ENCODE data around the gene SCYL1. TPM values are rescaled to one million over a fixed set of nuclear protein-coding genes. Genes with fewer than 3 reads are reported as not detected.

The SCYL1 gene
- total RNA-seq, 1 donor from 2014 or later: 80.0 TPM

Other genes with a start within 250 kb of the SCYL1 start
- gene CDC42EP2, start 210.2 kb upstream of the SCYL1 start, total RNA-seq (ENCODE audit: unreplicated experiment): 23.5 TPM
- 121 TPM for gene DPF2, start 191.2 kb upstream of the SCYL1 start, total RNA-seq (ENCODE audit: unreplicated experiment)
- gene TIGD3, start 170.3 kb upstream of the SCYL1 start, total RNA-seq (ENCODE audit: unreplicated experiment): 3.8 TPM
- 0.25 TPM for gene SLC25A45, start 142.4 kb upstream of the SCYL1 start, total RNA-seq (ENCODE audit: unreplicated experiment)
- gene FRMD8, start 138.4 kb upstream of the SCYL1 start, total RNA-seq (ENCODE audit: unreplicated experiment): 11.1 TPM
- 107 TPM for gene NEAT1, start 102.3 kb upstream of the SCYL1 start, total RNA-seq (ENCODE audit: unreplicated experiment)
- 18,218 TPM for gene MALAT1, start 26.0 kb upstream of the SCYL1 start, total RNA-seq (ENCODE audit: unreplicated experiment)
- gene LTBP3, start 33.3 kb downstream of the SCYL1 start, total RNA-seq (ENCODE audit: unreplicated experiment): 2.5 TPM
- 37.9 TPM for gene ZNRD2, start 45.4 kb downstream of the SCYL1 start, total RNA-seq (ENCODE audit: unreplicated experiment)
- 184 TPM for gene FAM89B, start 47.5 kb downstream of the SCYL1 start, total RNA-seq (ENCODE audit: unreplicated experiment)
- 14.2 TPM for gene EHBP1L1, start 51.0 kb downstream of the SCYL1 start, total RNA-seq (ENCODE audit: unreplicated experiment)
- gene KCNK7, start 70.7 kb downstream of the SCYL1 start, total RNA-seq (ENCODE audit: unreplicated experiment): 0.69 TPM
- 58.6 TPM for gene MAP3K11, start 89.1 kb downstream of the SCYL1 start, total RNA-seq (ENCODE audit: unreplicated experiment)
- 43.3 TPM for gene PCNX3, start 90.7 kb downstream of the SCYL1 start, total RNA-seq (ENCODE audit: unreplicated experiment)
- 21.4 TPM for gene SIPA1, start 113.0 kb downstream of the SCYL1 start, total RNA-seq (ENCODE audit: unreplicated experiment)
- 61.2 TPM for gene RELA, start 137.8 kb downstream of the SCYL1 start, total RNA-seq (ENCODE audit: unreplicated experiment)
- gene KAT5, start 187.2 kb downstream of the SCYL1 start, total RNA-seq (ENCODE audit: unreplicated experiment): 71.3 TPM
- gene RNASEH2C, start 195.7 kb downstream of the SCYL1 start, total RNA-seq (ENCODE audit: unreplicated experiment): 42.9 TPM

Measured in glutamatergic neuron (in vitro differentiated cells).